NCI-H2029 (cell line): ENCODE results near the gene OLFML2B.

Source experiments
- DNase-seq: peaks from one replicate; lab custom pipeline; 2025; lab: John Stamatoyannopoulos, UW

The OLFML2B gene

GRCh38 chr1:162006081-162006480 is 17.6 kb downstream of the OLFML2B start:
- no peak for DNase-seq

- DNase-seq = no peak
Measured at GRCh38 chr1:162004441-162004950, 19.2 kb downstream of the OLFML2B start.

DNA sequence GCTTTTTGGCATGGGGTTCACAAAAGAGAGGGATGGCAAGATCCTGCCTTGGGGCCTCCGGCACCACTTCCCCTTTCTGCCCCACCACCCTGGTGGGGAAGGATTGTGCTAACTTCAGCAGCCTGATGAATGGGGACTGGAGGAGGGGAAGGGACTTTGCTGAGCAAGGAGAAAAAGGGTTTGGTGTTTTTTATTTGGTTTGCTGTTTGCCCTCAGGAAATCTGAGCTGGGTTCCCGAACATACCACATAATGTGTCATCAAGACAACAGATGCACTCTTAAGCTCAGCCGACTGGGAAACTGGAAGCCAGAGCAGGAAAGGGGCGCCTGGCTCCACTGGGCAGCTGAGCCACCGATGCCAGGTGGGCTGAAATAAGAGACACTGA is 19.8 kb downstream of the OLFML2B start:
- DNase-seq = peak; percentile 41

- DNase-seq = no peak
Measured at GRCh38 chr1:162003061-162003829, 20.4 kb downstream of the OLFML2B start.

DNA sequence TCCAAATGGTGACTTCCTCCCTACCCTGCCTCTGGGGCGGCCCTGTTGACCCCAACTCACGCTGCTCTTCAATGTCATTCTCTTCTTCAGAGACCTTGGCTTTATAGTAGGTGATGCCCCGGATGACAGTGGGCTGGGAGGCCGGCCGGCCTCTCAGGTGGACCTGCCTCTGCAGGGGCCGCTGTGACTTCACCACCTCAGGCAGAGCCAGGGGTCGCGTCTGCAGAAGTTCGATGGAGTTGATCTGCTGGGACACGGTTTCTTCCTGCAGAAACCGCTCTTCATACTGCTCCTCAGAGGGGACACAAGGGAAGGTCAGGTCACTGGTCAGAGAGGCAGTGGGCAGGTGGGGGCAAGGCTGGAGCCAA is 23.6 kb downstream of the OLFML2B start:
- no peak for DNase-seq

DNA sequence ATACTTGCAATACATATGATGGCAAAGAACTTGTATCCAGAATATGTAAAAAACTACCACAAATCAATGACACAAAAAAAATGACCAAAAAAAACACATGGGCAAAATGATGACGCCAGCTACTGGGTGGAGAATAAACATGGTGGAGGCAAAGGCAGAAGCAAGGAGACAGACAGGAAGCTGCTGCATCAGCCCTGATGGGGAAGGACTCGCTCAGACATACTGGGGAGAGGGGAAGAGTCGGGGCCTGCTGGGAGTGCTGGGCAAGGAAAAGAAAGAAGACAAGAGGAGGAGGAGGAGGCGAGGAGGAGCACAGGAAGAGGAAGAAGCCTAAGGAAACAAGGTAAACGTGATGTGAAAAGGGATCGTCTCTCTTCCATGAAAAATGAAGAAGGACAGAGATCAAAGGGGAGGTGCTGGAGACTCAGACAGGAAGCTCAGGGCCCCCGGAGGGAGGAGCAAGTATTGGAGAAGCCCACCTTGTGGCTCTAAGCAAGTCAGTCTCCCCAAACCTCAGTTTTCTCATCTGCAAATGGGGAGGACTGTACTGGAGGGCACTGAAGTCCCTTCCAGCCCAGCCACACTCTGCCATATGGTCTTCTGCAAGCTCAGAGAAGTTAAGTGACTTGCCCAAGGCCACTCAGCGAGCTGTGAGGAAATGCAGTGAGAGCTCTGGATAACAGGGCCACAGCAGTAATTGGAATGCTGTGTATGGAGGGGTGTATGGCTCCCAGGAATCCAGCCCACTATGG is 24.2 kb downstream of the OLFML2B start:
- DNase-seq = no peak

- DNase-seq = no peak
Measured at GRCh38 chr1:161998811-161999210, 24.9 kb downstream of the OLFML2B start.

DNA sequence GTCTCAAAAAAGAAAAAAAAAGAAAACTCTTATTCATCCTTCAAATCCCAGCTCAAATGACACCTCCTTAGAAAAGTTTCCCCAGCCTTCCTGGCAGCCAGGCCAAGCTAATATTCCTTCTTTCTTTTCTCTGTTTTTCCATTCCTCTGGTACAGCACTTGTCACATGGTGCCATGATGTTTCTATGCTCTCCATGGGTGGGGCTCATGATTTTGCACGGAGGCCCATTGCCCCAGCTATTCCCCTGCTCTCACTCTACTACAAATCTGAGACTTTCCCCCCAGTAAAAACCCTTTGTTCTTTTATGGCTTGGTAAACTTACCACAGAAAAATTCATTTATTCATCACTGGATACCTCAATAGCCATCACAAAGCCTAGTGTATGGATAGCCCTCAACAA is 26.5 kb downstream of the OLFML2B start:
- no peak for DNase-seq

GRCh38 chr1:161994175-161994668 is 29.4 kb downstream of the OLFML2B start:
- no peak for DNase-seq

DNA sequence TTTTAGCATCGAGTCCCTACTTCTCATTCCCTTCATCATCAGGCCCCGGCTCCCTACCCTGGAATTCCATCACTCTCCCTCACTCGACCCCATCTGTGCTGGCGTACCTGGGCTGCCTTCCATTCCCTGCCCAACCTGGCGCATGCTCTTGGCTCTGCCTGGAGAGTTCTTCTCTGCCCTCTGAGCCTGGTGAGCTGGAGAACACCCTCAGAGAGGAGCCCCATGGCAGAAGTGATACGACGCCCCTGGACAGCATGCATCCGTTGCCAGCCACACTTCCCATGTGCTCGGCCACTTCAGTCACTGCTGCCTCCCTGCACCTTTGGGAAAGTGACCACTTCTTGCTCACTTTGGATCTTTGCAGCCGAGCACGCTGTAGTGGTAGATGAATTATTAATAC is 30.1 kb downstream of the OLFML2B start:
- no peak for DNase-seq

DNA sequence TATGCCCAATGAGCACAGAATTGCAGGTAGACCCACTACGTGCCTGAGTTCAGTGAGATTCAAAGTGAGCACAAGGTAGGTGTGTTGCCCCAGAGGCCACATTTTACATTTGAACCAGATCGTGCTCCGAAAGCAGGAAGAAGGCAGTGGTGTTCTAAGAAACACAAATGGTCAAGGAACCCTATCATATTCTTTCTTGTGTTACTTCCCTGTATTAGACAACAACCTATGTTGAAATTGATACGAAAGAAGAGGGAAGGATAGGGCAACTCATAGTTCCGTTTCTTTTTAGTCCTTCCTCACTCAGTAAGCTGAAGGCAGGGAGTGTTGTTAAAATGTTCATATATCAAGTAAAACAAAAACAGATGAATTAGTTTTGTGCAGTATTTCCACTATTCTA is 33.9 kb downstream of the OLFML2B start:
- DNase-seq = no peak

DNA sequence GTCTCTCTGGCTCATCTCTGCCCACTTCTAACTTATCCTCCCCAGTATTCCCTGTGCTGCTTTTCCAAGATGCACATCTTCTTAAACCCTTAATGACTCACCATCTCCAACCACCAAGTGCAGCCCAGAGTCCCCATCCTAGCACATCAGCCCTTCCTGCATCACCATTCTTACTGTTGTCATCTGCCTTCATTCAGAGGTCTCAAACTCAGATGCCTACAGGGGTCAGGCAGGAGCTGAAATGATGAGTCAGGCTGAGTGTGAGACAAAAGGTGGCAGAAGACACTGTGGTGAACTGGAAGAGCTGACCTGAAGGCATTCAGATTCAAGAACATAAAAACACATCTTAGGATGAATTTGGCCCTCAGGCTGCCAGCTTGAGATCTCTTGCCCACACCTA is 34.6 kb downstream of the OLFML2B start:
- DNase-seq = no peak

- no peak for DNase-seq
Measured at GRCh38 chr1:161988413-161988812, 35.3 kb downstream of the OLFML2B start.

GRCh38 chr1:161987872-161988271 is 35.8 kb downstream of the OLFML2B start:
- DNase-seq = no peak

GRCh38 chr1:161987303-161987702 is 36.4 kb downstream of the OLFML2B start:
- DNase-seq = no peak

DNA sequence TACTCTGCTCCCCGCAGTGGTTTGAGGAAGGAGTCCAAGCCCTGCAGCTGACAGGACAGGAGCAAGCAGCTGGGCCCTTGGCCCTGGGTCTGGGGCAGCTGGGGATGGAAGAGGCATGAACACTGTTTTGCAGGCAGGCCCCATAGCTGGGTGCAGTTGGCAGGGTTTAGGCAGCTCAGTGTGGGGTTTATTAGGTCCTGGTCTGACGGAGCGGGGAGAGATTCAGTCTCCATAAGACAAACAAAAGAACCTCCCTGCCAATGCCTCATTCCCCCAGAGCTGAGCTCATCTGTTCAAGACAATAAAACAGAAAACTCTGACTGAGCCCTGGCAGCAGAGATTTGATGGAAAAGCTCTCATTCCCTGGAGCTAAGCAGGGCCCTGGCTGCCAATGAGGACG is 37.3 kb downstream of the OLFML2B start:
- DNase-seq = no peak

- DNase-seq = no peak
Measured at GRCh38 chr1:161985301-161985822, 38.3 kb downstream of the OLFML2B start.

GRCh38 chr1:161983725-161984124 is 39.9 kb downstream of the OLFML2B start:
- no peak for DNase-seq

DNA sequence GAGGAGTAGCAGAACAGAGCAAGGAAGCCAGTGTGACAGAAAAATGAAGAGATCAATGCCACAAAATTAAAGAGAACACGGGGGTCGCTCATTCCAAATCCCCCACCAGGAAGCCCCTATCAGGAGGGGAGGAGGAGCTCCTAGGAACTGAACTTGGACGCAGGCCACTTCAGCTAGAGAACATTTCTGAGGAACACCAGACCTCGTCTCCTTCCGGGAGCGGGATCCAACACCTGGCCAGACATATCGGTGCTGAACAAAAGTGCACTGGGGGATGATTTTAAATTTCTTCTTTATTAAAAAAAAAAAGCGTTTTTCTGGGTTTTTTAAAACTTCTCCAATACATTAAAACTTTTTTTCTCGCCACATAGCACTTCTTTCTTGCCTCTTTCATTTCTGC is 40.8 kb downstream of the OLFML2B start:
- DNase-seq = no peak

DNA sequence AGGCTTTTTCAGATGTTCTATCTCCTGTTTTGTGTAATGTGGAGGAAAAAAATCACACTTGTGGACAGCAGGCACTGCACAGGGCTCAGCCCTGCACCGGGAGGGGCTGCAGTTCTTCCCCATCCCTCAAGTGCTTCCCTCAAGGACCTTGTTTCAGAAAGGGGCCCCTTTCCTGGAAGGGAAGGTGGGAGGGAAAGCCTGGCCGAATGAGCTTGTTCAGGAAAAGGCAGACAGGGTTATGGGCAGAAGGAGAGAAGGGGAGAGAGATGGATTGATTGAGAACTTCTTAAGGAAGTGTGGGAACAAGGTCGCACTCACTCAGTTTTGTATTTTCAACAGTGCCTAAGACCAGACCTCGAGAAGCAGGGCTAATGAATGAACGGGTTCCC is 41.2 kb downstream of the OLFML2B start:
- no peak for DNase-seq

GRCh38 chr1:161981735-161982506 is 41.7 kb downstream of the OLFML2B start:
- no peak for DNase-seq

- DNase-seq = no peak
Measured at GRCh38 chr1:161981126-161981525, 42.5 kb downstream of the OLFML2B start.
